Hippocampal formation (tissue), 2 donors: ENCODE measurements around the gene AACS.
"Not testable (repeated sequence)": the region's sequence is repeated elsewhere in the genome, so short reads cannot be mapped to it uniquely, and the experiment has no call there.

Source experiments
- DNase-seq, 2 donors: peaks; one replicate each; lab custom pipeline; 2025; lab: John Stamatoyannopoulos, UW

AACS gene

GRCh38 chr12:125065021-125065918 is at the start of gene AACS:
Gene AACS, plus strand, starts transcription at chr12:125065435. Its CDS starts 150 bp downstream, at chr12:125065585.
- DNase-seq: peak; percentile 67 to 80

- peak; percentile 41 to 63 for DNase-seq
These were observed 49.4 kb upstream of the AACS start for GRCh38 chr12:125015680-125016310.

DNA sequence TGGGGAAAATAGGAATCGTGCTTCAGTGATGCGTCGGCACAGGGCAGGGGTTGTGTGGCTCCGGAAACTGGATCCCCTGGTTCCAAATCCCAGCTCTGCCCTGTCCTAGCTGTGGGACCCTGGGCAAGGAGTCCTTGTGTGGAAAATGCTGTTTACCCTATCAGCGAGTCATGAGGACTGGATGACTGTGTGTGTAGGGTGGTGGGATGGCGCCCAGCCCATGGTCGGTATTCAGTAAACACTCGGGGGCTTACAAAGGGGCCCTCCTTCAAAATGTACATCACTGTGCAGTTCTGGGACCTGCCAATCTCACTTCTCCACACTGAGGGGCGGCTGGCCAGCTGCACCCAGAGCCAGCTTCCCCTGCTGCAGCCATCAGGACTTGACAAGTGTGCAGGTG is 47.4 kb upstream of the AACS start:
- DNase-seq: no peak

- DNase-seq: no peak
These were observed 46.9 kb upstream of the AACS start for GRCh38 chr12:125018356-125018755.

GRCh38 chr12:125021096-125021495 is 44.1 kb upstream of the AACS start:
- DNase-seq: no peak

GRCh38 chr12:125021771-125022170 is 43.5 kb upstream of the AACS start:
- DNase-seq: no peak

- no peak for DNase-seq
These were observed 42.2 kb upstream of the AACS start for GRCh38 chr12:125023065-125023464.

DNA sequence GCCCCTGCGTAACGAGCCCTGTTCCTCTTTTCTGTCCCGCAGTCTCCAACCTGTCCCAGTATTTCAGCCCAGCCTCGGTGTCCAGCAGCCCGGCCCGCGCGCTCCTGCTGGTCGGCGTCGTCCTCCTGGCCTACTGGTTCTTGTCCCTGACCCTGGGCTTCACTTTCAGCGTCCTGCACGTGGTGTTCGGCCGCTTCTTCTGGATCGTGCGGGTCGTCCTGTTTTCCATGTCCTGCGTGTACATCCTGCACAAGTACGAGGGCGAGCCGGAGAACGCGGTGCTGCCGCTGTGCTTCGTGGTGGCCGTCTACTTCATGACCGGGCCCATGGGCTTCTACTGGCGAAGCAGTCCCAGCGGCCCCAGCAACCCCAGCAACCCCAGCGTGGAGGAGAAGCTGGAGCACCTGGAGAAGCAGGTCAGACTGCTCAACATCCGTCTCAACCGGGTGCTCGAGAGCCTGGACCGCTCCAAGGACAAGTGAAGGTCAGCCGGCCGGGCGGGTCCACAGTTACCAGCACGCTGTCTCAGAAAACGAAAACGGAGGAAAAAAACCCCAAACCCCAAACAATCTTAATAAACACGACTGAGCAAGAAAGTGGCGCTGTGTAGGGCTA is 40.2 kb upstream of the AACS start:
- DNase-seq: no peak

GRCh38 chr12:125025606-125026235 is 39.5 kb upstream of the AACS start:
- DNase-seq: no peak

GRCh38 chr12:125028106-125028505 is 37.1 kb upstream of the AACS start:
- no peak for DNase-seq

DNA sequence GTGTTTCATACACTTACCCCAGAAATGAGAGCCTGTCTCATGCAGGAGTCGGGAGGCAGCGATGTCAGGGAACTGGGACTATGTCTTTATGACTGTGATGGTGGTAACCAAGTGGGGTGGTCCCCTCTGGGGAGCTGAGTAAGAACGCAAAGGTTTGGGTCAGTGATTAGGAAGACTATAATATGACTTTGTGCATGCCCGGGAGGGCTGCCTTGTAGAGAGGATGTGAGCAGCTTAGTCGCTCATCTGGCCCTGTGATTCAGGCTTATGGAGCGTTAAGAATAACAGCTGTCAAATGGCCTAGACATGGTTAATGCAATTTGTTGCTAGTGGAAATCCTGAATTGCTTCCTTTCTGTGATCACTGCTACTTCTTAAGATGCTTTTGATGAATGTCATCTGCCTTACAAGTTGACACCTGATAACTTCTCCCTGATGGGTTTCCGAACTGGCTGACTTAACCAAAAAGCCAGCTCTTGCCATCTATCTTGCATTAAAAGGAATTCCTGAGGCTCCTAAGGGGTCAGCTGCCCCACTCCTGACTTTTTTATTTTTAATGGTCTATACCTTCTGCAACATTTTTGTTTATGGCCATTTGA is 35.4 kb upstream of the AACS start:
- no peak for DNase-seq

DNA sequence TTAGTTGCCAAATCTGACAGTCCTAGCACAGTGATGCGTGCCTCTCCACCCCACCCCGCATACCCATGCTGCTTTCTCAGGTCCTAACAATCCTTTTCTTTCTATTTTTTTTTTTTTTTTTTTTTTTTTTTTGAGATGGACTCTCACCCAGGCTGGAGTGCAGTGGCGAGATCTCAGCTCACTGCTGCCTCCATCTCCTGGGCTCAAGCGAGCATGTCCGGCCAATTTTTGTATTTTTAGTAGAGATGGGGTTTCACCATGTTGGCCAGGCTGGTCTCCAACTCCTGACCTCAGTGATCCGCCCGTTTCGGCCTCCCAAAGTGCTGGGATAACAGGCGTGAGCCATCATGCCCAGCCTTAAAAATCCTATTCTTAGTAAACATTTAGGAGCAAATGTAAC is 33.8 kb upstream of the AACS start:
- DNase-seq: not testable (repeated sequence)

GRCh38 chr12:125032466-125033152 is 32.6 kb upstream of the AACS start:
- no peak for DNase-seq

GRCh38 chr12:125033288-125033687 is 31.9 kb upstream of the AACS start:
- DNase-seq: no peak

GRCh38 chr12:125038976-125039625 is 26.1 kb upstream of the AACS start:
- no peak for DNase-seq

GRCh38 chr12:125049093-125049458 is 16.2 kb upstream of the AACS start:
- DNase-seq: no peak

GRCh38 chr12:125050446-125050845 is 14.8 kb upstream of the AACS start:
- DNase-seq: no peak

- no peak for DNase-seq
These were observed 14.4 kb upstream of the AACS start for GRCh38 chr12:125050868-125051267.

GRCh38 chr12:125053821-125054220 is 11.4 kb upstream of the AACS start:
- DNase-seq: no peak

DNA sequence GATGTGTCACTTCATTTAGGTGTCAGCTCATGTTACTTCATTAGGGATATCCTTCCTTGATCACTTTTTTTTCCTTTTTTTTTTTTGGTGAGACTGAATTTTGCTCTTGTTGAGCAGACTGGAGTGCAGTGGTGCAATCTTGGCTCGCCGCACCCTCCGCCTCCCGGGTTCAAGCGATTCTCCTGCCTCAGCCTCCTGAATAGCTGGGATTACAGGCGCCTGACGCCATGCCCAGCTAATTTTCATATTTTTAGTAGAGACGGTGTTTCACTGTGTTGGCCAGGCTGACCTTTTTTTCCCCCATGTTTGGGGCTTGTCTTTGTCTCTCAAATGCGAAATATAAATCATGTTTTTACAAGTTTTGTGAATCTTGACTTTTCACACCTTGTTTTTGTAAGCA is 9.6 kb upstream of the AACS start:
- DNase-seq: no peak

DNA sequence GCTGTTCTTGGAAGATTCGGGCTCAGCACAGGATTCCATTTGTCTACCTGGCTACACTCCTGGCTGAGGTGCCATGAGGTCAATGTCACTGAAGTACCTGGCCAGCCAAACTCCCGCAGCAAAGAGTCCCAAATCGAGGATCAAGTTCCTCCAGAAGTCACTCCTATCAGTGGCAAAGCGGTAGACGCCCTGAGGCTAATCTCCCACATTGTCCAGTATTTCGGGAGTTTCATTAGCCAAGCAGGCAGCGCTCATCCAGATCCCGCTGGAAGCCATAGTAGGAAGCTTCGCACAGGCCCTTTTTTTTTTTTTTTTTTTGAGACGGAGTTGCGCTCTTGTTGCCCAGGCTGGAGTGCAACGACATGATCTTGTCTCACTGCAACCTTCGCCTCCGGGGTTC is 8.9 kb upstream of the AACS start:
- DNase-seq: no peak
